GM21576 (cell line): ENCODE data around the gene CENPP.

Experiments used
- ATAC-seq: cut with Tn5 transposase; IDR thresholded peaks from one replicate; pipeline ENCODE4 v1.9.1; 2021; ENCODE audit warnings: mild to moderate bottlenecking, moderate library complexity; ENCODE audit not compliant: unreplicated experiment

Gene CENPP

DNA sequence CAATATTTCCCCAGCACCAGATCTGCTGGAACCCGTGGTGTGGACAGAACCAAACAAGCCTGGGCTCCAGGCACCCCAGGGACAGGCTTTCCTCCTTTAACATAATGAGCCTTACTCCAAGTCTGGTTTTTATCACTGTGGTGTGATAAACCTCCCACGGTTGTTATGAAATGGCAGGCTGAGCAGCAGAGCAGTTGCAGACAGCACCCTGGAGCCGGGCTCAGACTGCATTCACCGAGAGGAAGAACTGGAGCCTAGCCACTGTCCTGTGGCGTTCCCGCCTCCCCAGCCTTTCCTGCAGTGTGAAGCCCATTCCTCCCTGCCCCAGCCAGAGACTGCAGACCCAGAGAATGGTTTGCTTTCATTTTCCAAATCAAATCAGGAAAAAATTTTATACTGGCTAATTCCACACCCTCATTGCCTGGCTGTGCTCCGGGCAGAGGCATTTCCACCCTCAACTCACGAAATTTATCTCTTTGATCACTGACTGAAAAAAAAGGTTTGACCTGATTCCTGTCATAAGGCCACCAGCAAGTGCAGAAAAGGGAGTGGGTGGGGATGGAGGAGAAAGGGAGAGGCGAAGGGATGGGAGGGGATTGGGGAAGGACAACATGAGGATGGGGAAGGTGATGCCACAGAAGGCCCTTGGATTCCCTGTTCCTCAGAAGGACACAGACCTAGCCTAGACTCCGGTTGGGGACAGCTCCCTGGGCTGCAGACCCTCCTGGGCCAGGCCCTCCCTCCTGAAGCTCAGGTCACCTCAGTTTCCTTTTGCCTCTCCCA lies 325.3 kb downstream of the CENPP start:
- ATAC-seq: no peak

DNA sequence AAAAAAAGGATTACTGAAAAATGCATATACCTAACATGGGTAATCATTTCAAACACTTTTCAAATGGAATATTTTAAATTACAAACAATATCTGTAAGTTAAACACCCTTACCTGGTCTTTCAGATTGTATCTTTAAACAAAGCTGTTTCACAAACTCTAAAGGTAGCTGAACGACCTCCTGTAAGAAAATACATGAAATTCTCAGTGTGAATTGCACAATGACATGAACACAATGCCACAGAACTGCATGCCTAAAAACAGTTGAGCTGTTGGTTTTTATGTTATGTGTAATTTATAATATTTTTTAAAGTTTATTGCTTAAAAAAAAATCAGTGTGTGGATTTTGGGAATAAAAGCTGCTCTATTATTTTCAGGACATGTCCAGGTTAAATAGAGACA lies 326.7 kb downstream of the CENPP start:
- ATAC-seq: no peak

DNA sequence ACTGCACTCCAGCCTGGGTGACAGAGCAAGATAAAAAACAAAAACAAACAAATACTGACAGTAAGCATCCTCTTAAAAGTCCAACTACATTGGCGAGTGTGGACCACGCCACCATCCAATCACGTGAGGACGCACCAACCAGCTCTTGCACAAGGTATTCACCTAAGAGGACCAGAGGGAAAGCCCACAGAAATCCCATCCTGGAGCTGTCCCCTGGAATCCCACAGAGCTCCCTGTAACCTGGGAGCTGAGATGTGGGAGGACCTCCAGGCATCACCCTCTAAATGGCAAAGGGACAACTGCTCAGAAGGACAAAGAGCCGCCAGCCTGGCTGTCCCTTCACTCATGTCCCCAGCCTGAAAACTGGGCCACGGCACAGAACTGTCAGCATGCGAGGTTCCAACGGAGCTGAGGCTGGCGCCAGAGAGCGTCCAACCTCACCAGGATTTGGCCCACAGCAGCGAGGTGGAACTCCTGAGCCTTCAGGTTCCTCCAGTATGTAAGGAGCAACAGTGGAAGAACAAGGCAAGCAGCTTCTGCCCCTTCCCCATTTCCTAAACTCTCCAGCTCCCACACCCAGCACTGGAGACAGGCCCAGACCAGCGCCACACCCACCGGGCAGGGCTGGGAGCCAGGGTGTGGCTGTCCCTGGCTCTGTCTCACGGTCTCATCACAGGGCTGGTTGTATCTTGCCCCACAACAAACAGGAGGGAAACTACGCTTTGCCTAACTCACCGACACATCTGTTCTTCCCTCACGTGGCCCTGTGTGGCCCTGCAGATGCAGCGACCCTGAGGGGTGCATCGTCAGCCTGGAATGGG lies 328.9 kb downstream of the CENPP start:
- no peak for ATAC-seq

DNA sequence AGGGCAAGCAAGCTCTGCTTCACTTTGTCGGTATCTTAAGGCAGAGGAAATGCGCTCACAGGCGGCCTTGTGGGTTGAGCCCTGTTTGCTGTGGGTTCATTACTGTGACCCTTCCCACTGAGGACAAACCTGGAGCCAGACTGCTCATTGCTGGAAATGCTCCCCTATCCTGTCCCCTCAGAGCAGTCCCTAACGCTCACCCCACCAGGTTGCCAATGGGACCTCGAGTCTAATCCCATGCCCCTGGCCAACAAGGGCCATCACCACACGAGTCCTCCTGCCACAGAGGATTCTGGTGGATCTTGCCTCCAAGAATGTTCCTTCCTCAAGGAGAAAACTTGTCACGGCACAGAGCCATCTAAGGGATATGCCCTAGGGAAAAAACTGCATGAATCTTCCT lies 329.6 kb downstream of the CENPP start:
- ATAC-seq: no peak

DNA sequence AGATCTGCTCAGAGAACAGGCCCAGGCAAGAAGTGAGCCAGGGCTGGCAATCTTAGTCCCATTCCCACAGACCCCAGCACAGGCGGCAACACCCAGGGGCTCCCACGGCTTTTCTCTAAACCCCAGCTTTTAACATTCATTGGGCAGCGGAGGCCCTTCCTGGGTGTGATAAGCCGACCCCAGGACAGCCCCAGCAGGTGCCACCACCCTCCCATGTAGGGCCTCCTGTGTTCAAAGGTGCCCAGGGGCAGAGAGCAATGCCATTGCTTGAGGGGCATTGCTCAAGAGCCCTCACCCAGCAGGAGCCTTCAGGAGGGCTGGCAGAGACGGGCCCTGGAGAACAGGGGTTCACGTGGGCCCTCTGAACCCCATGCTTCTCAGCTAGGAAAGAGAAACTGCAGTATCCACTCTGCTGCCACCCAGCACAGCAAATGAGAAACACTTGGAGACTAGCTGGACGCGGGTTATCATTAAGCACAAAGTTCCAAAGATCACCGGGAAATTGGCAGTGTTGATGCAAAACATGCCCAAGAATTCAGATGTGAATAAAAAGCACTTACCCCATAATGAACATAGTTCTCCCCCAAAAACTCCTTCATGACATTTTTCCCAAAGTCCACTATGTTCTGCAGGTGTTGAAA lies 330.3 kb downstream of the CENPP start:
- no peak for ATAC-seq

DNA sequence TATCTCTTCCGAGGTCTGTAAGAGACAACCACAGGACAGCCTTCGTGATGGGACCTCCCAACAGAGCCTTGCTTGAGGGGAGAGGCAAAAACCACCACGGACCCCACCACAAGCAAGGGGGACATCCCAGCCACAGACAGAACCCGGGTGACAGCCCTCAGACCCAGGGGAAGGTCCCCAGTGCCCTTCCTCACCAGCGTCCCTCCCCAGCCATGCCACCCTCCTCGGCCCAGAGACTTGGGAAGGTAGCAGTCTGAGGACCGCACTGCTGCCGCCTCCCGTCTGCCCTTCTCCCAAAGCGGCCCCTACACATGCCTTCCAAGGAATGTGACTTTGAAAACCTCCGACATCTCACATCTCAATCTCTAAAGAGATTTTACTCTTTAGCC lies 330.8 kb downstream of the CENPP start:
- ATAC-seq: no peak

DNA sequence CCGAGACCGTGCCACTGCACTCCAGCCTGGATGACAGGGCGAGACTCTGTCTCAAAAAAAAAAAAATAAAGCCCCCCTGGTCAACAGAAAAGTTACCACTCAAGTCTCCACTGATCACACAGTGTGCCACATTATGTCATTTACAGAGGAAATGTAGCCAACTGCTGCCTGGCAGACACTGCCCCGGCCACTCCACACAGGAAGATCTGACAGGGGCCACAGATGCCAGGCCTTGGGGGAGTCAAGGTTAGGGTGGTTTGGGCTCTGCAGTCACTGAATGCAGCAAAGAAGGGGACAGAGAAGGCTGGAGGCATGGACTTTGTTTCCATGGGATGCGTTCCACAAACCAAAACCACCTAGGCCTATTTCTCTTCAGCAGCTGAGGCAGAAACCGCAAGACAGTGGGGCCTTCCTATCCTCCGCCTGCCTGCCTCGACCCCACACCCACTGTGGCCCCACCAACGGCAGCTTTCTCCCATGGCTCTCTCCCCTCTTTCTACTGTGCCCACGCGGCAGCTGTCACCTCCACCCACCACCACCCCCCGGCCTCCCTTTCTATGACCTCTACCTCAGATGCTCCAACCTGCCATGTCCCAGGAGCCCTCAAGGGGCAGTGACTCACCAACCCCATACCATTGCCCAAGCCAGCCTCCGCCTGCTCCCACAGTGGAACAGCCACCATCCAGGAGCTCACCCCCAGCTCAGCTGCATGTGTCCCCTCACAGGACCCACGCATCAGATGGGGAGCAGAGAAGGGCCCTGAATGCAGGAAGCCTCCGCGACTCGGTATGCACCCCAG lies 331.7 kb downstream of the CENPP start:
- no peak for ATAC-seq

DNA sequence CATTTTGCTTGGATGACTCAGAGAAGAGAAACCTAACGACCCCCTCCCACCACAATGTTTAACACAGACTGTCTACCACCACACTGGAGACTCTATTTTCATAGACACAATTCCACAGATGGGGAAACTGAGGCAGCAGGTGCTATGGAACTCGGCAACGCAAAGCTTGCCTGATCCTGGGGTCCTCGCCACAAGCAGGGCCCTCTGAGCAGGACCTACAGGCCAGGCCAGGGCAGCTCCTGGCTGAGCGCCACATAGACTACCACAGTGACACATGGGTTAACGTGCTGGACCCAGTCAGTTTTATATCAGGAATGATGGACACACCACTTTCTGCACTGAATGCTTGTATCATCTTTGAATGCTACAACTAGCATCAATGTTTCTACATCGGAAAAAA lies 332.4 kb downstream of the CENPP start:
- ATAC-seq: no peak

DNA sequence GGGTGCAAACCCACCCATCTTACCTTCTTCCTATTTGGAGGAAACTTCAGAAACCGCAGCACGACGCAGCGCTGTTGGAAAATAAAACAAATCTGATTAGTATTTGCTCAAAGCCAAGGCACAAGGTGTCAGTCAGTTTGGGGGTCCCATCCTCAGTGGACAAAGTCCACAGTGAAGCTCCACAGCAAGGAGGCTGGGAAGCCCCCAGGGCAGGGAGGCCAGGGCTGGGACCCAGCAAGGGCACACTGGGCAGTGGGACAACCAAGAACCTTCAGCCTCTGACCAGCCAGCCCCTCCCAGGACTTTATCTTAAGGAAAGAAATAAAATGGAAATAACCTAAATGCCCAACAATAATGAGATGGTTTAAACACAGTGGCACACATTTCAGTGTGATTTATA lies 332.9 kb downstream of the CENPP start:
- ATAC-seq: no peak

DNA sequence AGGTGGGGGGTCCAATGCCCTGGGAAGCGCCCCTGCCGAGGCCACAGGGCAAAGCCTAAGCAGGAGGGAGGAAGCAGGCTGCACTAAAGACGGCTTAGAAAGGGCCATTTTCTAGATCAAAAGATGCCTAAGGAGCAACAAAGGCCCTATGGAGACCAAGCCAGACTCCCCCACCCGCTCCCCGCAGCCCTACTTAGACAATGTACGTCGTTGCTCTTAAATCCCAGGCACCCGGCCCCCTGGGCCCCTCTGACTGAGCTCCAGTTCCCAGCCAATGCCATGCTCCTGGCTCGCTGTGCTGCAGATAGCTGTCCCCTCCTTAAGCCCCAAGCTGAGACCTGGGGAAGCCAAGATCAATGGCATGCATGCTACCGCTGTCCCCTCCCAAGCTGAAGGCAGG lies 333.8 kb downstream of the CENPP start:
- no peak for ATAC-seq

DNA sequence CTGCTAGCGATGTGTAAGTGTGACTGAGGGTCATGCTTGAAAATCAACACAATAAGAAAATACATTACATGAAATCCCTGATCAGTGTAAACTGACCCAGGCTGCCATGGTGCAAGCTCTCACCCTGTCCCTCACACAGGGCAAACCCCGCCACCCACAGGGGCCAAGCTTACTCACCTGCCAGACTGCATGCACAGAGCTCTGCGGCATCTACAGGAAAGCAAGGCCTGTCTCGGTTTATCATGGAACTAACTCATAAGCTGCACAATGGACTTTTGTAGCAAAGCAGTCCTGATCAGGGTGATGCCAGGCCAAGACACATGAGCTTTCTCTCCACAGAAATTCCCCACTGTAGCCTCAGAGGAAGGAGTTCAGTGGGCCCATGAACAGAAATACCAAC lies 334.5 kb downstream of the CENPP start:
- no peak for ATAC-seq

DNA sequence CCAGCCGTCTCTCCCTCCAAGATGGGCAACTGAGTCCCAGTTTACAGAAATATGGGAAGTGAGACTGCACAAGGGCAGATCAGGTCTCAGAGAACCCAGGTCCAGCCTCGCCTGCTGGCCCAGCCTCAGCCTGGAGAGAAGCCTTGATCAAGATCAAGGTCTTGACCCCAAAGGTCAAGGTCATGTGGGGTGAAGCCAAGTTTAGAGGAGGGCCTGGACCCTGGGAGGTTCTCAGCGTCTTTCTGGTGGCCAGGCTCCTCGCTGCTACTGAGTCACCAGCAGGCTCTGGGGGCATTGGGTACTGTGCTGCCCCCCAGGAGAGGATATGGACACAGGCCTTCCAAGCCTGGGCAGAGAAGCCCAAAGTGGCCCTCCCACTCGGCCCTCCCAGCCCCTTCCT lies 335.4 kb downstream of the CENPP start:
- no peak for ATAC-seq

DNA sequence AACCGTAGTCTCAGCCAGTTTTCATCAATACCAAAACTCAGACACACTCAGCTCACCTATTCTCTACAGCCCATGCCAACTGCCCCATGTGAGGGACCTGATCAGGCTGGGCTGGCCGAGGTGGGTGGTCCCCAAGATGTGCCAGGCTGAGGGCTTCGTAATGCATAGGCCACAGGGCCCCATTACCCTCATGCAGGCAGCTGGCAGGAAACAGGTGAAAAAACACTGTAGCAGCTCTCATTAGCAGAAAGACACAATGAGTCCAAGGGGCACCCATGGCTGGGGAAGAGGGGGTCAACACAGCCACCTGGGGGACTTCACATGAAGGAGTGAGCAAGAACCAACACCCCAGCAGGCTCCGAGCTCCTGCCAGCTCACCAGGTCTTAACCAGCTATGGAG lies 336.0 kb downstream of the CENPP start:
- ATAC-seq: no peak

DNA sequence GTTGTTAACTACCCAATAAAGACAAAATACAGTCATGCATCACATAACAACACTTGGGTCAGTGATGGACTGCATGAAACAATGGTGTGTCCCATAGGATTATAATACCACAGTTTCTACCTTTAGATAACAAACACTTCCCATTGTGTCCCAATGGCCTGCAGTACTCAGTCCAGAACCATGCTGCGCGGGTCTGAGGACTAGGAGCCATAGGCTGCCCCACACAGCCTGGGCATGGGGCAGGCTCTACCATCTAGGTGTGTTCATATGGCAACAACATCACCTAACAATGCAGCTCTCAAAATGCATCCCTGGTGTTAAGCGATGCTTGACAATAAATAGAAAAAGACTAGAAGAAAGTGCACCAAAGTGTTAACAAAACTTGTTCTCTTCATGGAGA lies 337.4 kb downstream of the CENPP start:
- no peak for ATAC-seq

DNA sequence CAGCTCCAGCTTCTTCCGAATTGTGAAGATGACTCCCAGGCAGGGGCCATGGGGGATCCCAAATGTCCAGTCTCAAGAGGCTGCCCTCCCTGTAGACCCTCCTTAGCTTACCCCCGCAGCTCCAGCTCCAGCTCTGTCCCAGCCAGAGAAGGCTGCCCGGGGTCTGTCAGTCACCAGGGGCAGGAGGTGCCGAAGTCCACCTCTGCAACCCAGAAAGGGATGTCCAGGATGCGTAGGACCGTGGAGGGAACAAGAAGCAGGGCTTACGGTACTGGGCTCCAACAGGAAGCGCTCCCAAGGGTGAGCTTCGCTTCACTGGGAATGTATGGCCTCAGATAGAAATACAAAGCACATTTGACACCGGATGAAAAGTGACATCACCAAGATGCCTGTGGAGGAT lies 338.2 kb downstream of the CENPP start:
- no peak for ATAC-seq

DNA sequence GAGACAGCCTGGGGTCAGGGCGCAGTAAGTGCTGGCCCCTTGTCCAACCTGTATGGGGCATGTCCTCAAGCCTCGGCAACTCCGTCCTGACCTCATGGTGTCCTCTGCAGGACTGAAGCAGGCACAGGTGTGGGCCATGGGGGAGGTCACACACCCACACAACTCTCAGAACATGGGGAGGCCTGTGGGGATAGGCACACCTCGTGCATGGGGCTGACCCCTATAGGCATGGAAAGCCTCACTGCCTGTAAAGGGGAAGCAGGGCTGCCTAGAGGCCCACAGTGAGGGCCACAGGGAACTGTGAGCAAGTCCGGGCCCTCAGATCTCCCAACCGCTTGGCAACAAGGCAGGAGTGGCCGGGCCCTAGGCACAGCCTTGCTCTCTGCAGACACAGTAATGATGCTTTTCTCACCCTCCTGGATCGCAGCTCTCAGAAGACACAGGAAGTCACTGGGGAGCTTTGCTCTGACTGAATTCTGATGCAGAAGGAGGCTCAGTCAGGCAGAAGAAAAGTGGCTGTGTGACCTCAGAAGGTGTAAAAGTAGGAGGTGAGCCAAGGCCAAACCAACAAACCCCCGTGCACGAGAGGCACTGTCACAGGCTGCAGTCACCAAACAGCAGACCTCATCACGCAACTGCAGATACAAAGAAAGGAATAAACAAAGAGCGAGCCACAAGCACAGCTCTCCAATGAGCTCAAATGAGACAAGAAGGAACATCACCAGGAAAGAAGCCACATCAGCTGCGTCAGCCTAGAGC lies 338.8 kb downstream of the CENPP start:
- no peak for ATAC-seq

DNA sequence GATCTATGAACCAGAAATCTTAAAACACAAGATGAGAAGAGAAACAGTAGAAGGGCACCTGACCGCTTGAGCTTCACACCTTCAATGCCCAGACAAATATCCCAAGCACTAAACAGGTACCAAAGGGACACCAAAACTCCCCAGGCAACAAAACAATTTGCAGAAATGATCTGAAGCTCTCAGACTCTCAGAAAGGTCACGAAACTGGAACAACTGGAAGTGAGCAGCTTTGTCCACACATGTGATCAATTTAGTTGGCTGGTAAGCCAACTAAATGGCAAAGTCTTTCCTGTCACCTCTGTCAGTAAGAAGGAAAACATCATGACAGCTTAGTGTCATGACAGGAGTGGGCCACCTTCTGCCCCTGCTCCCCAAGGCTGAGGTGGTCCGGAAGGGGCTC lies 340.1 kb downstream of the CENPP start:
- ATAC-seq: no peak

DNA sequence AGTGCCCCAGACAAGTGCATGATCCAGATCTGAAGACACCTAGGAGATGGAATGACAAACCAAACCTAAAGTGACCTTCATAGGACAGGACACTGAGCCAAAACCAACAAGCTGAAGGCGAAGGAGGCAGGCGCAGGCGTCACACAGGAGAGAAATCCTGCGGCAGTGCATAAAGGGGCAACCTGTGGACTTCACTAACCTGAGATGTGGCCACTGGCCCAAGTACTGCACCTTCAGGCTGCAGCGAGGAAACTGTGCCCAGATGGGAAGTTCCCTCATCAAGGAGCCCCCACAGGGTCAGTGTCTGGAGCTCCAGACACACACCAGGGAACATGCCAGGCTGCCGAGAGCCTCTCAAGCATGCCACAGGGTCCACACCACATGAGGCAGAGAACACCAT lies 340.5 kb downstream of the CENPP start:
- no peak for ATAC-seq

DNA sequence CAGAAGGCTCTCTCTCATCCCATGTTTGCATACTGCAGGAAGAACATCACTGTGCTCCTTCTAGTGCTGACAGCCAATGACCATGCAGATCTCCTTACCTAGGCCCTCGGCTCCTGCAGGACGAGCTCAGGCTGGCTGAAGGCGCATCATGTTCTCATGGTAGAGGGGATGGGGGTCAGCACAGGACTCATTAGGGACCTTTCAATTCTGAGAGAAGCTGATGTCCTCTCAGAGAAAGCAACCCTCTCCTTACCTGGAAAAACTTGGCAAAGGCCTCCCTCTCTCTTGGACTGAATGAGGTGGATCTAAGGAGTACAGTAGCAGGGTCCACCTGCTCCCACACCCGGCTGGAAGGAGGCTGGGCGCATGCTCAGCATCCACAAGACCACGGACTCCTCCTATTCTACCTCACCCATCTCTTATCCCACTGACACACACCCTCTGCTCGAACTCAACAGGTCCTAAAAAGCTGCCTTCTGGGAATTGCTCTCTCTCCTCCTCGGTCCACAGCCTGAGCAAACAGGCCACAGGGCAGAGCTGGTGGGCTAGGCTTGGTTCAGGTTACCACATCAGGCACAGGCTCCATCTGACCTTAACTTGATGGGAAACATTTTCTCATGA lies 341.3 kb downstream of the CENPP start:
- no peak for ATAC-seq
